ENCODE data around the gene APBB2. TPM values are rescaled to one million over a fixed set of nuclear protein-coding genes. Genes with fewer than 3 reads are reported as not detected.

The APBB2 gene
- total RNA-seq, 1 experiment from 2014 or later, result 46.0 TPM

DNA sequence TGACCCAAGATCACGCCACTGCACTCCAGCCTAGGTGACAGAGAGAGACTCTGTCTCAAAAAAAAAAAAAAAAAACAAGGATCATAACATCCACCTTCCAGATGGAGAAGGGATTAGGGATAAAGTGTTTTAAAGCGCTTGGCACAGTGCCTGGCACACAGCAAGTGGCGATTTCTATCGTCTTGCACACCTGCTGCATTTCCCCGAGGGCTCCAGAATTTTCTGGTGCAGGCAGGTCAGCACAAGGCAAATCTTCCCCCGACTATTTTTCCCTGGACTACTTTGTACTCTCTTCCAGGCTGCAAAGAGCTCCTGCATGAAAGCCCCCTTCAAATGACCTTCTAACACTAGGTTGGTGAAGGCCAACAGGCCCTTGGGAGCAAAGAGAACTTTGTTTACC, 57.3 kb downstream of the APBB2 start:
- POLR2A ChIA-PET (ENCODE audit: unreplicated experiment), result no interaction called here
- Histone ChIP-seq H3K4me3 (no peak overlapping the region), H3K4me1 (replicated peaks; ENCODE audit: insufficient read depth) (peaks cover 27% of the 10 kb centered on the region)

DNA sequence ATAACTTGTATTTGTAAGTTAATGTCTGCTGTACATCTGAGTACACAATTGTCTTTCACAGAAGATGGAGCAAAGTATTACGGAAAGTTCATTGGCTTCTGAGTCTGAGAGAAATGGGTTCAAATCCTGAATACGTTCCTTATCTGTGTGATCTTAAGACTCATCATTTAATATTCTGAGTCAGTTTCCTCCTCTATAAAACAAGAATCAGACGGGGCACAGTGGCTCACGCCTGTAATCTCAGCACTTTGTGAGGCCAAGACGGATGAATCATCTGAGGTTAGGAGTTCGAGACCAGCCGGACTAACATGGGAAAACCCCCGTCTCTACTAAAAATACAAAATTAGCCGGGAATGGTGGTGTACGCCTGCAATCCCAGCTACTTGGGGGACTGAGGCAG, 57.8 kb downstream of the APBB2 start:
- Histone ChIP-seq H2AFZ (no peak overlapping the region), H3K4me2 (no peak overlapping the region), H3K36me3 (ENCODE audit: low read depth) (no peaks in the 10 kb centered on the region), H3K27ac (no peak overlapping the region), H3K27me3 (ENCODE audit: insufficient read depth, low read depth) (no peaks in the 10 kb centered on the region), H3K4me3 (no peak overlapping the region), H3K9me3 (ENCODE audit: insufficient read depth, low read depth) (no peaks in the 10 kb centered on the region), H3F3A (ENCODE audit: insufficient read depth, low read depth) (peaks cover 26% of the 10 kb centered on the region), H4K20me1 (ENCODE audit: insufficient read depth) (no peaks in the 10 kb centered on the region), H3K4me1 (replicated peaks; ENCODE audit: insufficient read depth) (peaks cover 23% of the 10 kb centered on the region), H3K9me2 (ENCODE audit: insufficient read depth) (no peaks in the 10 kb centered on the region), H3K79me2 (ENCODE audit: low read depth) (no peaks in the 10 kb centered on the region; the same call in 1 of the 2 replicates)
- CTCF ChIA-PET, result no interaction called here
- intact Hi-C loops (cut with micrococcal nuclease; ENCODE audit: unreplicated experiment), result no loop called here
- no peak for DNase-seq
- TF ChIP-seq CTCF (conservative IDR thresholded peaks at IDR 0.05) (no peak), EZH2 (IDR thresholded peaks at IDR 0.05; ENCODE audit: low read depth) (no peak)
- POLR2A ChIA-PET (ENCODE audit: unreplicated experiment), result no interaction called here
- no TSS peak for BruUV-seq (replicated peaks)

More for the DNA sequence above, 57.3 kb downstream of the APBB2 start:
- H3K79me2 ChIP-seq (ENCODE audit: low read depth), result no peaks in the 10 kb centered on the region; the same call in 1 of the 2 replicates
- no peak overlapping the region for H3K4me2 ChIP-seq
- no peaks in the 10 kb centered on the region for H3K36me3 ChIP-seq (ENCODE audit: low read depth)
- H4K20me1 ChIP-seq (ENCODE audit: insufficient read depth), result no peaks in the 10 kb centered on the region
- no peaks in the 10 kb centered on the region for H3K27me3 ChIP-seq (ENCODE audit: insufficient read depth, low read depth)
- H2AFZ ChIP-seq, result no peak overlapping the region
- H3F3A ChIP-seq (ENCODE audit: insufficient read depth, low read depth), result peaks cover 31% of the 10 kb centered on the region
- no TSS peak for BruUV-seq (replicated peaks)
- H3K27ac ChIP-seq, result no peak overlapping the region
- CTCF ChIA-PET, result no interaction called here
- H3K9me2 ChIP-seq (ENCODE audit: insufficient read depth), result no peaks in the 10 kb centered on the region
- intact Hi-C loops (cut with micrococcal nuclease; ENCODE audit: unreplicated experiment), result no loop called here
- H3K9me3 ChIP-seq (ENCODE audit: insufficient read depth, low read depth), result no peaks in the 10 kb centered on the region
- DNase-seq, result no peak
- TF ChIP-seq CTCF (conservative IDR thresholded peaks at IDR 0.05), result no peak
- no peak for TF ChIP-seq EZH2 (IDR thresholded peaks at IDR 0.05; ENCODE audit: low read depth)

GRCh38 chr4:41155194-41155830, 59.0 kb downstream of the APBB2 start:
- no peaks in the 10 kb centered on the region for H3K9me2 ChIP-seq (ENCODE audit: insufficient read depth)
- H3F3A ChIP-seq (ENCODE audit: insufficient read depth, low read depth), result peaks cover 14% of the 10 kb centered on the region
- no peak overlapping the region for H2AFZ ChIP-seq
- no peak overlapping the region for H3K4me2 ChIP-seq
- peaks cover 11% of the 10 kb centered on the region for H3K4me1 ChIP-seq (replicated peaks; ENCODE audit: insufficient read depth)
- no peaks in the 10 kb centered on the region for H4K20me1 ChIP-seq (ENCODE audit: insufficient read depth)
- no peaks in the 10 kb centered on the region for H3K9me3 ChIP-seq (ENCODE audit: insufficient read depth, low read depth)
- no TSS peak for BruUV-seq (replicated peaks)
- H3K79me2 ChIP-seq (ENCODE audit: low read depth), result no peaks in the 10 kb centered on the region; the same call in 1 of the 2 replicates
- H3K27ac ChIP-seq, result no peak overlapping the region
- CTCF ChIA-PET, result no interaction called here
- intact Hi-C loops (cut with micrococcal nuclease; ENCODE audit: unreplicated experiment), result no loop called here
- POLR2A ChIA-PET (ENCODE audit: unreplicated experiment), result interaction anchor here (0.6 kb wide), 2 partner anchors 291 to 381 kb away, joined by 4 to 13 read pairs; no protein-coding TSS in a partner anchor
- no peak for DNase-seq
- H3K27me3 ChIP-seq (ENCODE audit: insufficient read depth, low read depth), result no peaks in the 10 kb centered on the region
- TF ChIP-seq CTCF (conservative IDR thresholded peaks at IDR 0.05), result no peak
- TF ChIP-seq EZH2 (IDR thresholded peaks at IDR 0.05; ENCODE audit: low read depth), result no peak
- no peak overlapping the region for H3K4me3 ChIP-seq
- no peaks in the 10 kb centered on the region for H3K36me3 ChIP-seq (ENCODE audit: low read depth)
